Epidermal melanocyte (primary cell): ENCODE data around the gene MSX2.

Source experiments
- DNase-seq: peaks from one replicate; pipeline ENCODE4 v3.0.0; 2011; ENCODE audit warnings: low spot score; ENCODE audit not compliant: insufficient read length

Gene MSX2

DNA sequence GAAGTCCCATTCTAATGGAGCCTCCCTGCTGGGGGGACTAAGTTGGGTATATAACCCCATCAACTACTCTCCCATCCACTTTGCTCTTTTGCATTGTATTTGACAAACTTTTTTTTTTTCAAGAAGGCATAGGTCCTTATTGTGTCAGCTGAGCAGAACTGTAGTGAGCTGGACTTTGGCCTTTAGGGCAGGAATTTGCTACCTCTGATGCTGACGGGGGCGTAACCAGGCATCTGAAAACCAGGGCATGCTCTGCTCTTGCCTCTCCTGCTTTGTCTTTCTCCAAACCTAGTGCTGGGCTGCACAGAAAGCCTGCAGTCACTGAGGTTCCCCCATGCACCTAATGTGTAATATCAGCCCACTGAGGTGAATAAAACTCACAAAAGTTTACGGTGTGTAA is 49.0 kb downstream of the MSX2 start:
- DNase-seq, result no peak

DNA sequence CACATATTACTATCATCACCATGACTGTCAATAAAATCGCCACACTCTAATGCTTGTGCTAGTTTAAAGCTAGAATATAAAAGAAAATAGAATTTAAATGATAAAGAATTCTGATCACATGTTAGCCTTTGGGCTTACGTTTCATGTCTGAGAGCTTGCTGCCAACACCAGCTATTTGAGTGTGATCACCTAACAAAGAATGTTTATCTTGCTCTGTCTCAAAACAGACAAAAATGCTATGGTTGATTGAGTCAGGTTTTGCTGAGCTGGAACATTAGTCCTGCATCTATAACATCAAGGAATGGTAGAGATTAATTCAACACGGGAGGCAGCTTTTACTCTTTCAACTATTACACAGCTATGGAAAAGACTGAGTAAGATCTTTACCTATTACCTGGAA is 50.7 kb downstream of the MSX2 start:
- DNase-seq, result no peak

DNA sequence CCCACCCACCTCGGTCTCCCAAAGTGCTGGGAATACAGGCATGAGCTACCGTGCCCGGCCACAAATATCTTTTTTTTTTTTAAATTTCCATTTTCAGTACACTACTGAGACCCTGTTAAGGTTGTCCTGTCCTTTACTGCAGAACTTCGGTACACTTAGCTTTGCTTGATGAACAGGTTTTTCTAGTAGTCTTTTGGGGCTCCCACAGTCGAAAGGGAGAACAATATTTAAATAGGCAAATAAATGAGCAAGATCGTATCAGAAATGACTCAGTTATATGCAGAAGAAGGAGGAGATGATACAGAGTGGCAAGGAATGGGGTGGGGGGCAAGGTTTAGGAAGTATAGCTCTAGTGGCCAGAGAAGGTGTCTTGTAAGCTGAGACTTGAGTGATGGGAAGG is 52.7 kb downstream of the MSX2 start:
- no peak for DNase-seq

DNA sequence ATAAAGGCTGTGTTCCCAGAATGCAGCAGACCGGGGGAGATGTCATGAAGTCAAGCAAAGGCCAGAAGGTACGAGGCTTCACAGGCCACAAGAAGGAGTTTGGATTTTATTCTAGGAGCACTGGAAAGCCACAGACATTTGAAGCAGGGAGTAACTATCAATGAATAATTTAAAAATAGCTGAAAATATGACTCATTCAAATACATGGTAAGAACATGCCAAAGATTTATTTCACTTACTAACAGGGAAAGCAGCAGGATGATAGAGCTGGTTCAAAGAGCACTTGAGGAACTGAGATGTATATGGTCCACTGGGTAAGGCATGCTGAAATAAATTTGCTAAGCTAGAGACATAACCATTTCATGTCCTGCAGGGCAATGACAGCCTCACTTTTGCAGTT is 53.2 kb downstream of the MSX2 start:
- no peak for DNase-seq
